HG02938 (cell line): ENCODE results near the gene CCDC30.
"Not testable (repeated sequence)": the region's sequence is repeated elsewhere in the genome, so short reads cannot be mapped to it uniquely, and the experiment has no call there.

ENCODE experiments used
- ATAC-seq: cut with Tn5 transposase; IDR thresholded peaks from one replicate; pipeline ENCODE4 v1.9.1; 2021; ENCODE audit warnings: mild to moderate bottlenecking, moderate library complexity; ENCODE audit not compliant: unreplicated experiment

CCDC30 gene

DNA sequence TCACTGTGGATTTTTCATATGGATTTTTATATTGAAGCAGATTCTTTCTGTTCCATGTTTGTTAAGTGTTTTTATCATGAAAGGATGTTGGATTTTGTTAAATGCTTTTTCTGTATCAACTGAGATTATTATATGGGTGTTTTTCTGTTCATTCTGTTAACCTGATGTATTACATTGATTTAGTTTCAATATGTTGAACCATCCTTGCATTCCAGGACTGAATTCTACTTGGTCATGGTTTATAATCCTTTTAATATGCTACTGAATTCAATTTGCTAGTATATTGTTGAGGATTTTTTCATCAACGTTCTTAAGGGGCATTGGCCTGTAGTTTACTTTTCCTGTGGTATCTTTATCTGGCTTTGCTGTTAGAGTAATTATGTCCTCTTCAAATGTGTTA, 55.8 kb downstream of the CCDC30 start:
- ATAC-seq = no peak

- ATAC-seq = no peak
Measured at GRCh38 chr1:42523171-42523570, 60.1 kb downstream of the CCDC30 start.

GRCh38 chr1:42524330-42524729, 61.2 kb downstream of the CCDC30 start:
- ATAC-seq = no peak

- ATAC-seq = no peak
Measured at GRCh38 chr1:42529724-42530181, 66.7 kb downstream of the CCDC30 start.

- no peak for ATAC-seq
Measured at GRCh38 chr1:42531043-42531442, 68.0 kb downstream of the CCDC30 start.

DNA sequence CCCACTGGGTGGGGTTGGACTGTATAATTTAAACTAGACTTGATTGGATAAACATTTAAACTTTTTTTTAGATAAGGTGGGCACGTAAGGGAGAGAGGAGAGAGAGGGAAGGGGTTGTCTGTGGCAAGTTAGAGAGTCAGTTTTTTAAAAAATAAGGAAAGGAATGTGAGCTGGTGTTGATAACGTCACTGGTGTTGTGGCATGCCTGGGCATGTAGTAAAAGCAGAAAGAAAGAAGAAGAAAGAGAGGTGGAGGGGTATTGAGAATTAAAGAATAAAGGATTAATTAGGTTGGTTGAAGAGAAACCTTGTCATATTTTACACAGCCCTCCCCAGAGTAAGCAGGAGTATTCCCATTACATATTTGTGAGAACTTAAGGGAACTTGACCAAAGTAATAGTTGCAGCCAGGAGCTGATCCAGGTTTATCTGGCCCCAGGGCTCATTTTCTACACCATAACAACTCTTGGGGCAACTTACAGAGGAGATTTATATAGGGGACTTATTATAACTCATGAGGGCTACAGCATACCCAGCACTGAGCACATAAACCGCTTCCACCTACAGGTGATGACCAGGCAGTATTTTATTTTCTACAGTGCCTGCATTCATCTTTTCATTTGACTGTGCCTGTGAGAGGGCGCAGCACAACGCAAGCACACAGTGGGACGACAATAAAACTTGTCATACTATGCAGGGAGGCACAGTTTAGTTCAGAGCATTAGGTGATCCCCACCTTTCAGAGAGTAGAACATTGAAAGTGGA, 70.2 kb downstream of the CCDC30 start:
- ATAC-seq = no peak

DNA sequence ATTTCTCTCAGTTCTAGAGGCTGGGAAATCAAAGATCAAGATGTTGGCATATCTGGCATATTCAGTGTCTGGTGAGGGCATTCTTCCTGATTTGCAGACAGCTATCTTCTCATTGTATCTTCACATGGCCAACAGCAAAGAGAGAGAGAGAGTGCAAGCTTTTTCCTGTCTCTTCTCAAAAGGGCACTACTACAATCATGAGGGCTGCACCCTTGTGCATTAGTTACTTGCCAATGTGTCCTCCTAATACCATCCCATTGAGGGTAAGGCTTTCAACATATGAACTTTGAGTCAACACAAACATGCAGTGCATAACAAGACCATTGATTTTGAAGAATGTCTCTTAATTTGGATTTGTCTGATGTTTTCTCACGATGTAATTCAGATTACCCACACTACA, 78.0 kb downstream of the CCDC30 start:
- ATAC-seq = no peak

DNA sequence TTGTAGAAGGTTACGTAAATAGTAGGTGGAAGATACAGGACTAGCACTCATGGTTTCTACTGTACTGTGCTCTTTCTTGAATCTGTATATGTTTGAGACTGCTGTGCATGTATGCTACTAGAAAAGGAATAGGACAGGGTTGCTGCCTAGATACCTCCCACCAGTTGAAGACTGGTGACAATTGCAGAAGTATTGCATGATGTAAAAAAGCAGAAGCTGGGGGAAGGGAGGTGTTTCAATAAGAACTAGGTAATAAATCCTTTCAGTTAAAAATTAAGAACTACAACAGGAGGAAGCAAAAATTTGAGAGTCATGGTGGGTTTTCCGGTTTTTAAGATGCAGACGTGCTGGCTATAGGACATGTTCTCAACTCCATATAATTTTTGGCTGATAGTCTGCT, 88.1 kb downstream of the CCDC30 start:
- no peak for ATAC-seq

DNA sequence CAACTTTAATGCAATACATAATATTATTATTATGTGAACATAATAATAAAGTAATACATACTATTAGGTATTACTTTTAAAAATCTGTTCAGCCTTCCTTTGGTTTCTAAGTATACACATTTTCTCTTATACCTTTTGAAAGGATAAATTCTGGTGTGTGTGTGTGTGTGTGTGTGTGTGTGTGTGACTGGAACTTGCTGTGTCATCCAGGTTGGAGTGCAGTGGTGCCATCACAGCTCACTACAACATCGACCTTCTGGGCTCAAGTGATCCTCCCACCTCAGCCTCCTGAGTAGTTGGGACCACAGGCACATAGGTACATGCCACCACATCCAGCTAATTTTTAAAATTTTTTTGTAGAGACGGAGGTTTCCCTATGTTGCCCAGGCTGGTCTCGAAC, 88.5 kb downstream of the CCDC30 start:
- ATAC-seq = no peak

DNA sequence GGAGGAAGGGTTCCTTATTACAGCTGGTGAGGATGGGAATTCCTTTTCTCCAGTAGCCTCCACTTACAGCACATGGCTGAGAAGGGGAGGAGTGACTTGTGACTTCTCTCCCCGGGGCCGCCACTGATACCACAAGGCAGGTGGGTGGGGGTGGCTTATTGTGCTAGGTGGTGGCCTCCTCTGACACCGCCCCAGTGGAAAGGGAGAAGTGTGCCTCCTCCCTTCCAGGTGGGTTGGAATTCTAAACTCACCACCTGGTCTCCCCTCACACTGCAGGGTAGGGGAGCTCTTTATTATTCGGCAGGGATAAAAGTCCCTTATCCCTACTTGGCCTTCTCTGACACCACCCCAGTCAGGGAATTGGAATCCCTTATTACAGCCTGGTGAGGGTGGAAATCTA, 89.5 kb downstream of the CCDC30 start:
- no peak for ATAC-seq

DNA sequence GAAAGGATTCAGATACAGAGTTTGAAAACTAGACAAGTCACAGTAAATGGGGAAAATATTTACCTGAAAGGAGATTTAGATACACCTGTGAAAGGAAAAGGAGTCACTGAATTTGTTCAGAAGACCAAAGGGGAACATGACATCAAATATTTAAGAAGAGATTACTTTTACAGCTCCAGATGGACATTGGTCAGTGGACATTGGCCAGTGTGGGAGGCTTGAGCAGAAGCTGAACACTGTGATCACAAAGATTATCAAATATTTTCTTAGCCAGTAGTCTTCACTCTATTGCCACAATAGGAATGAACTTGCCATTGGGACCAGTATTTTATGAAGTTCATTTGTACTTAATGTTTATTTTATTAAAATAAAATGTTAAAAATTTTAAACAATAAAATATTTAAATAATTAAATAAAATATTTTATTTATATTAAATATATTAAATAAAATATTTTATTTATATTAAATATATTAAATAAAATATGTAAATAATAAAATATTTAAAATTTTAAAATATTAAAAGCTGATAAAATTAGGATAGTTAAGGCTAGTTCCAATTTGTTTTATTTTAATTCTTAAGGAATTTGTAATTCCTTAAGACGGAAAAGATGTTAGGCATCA, 94.3 kb downstream of the CCDC30 start:
- no peak for ATAC-seq

GRCh38 chr1:42567038-42567437, 104.0 kb downstream of the CCDC30 start:
- no peak for ATAC-seq

DNA sequence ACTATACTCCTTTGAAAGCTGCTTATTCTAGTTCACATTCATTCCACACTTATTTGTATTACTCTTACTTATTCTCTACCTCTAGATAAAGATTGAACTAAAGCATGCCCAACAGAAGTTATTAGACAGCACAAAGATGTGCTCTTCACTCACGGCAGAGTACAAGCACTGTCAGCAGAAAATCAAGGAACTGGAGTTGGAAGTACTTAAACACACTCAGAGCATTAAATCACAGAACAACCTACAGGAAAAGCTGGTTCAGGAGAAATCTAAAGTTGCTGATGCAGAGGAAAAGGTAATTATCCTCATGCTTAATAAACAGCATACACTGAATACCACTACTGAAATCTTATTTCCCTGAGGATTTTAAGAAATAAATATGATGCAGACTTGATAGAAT, 113.8 kb downstream of the CCDC30 start:
- no peak for ATAC-seq

- ATAC-seq = no peak
Measured at GRCh38 chr1:42586016-42586415, 122.9 kb downstream of the CCDC30 start.

DNA sequence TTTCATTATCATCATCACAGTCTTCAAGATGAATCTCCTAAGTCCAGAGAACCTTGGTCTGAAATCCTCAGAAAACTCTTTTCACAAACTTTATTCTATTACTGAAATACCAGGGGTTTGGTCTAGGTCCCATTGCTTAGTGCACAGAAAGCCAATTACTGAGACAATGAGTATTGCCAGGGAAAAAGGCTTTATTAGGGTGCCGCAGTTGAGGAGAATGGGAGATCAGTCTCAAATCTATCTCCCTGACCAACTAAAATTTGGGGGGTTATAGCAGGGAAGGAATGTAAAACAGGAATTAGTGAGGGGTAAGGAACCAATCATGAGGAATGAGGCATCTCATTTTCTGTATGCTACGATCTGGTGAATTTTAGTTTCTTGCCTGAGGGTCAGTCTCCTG, 124.7 kb downstream of the CCDC30 start:
- no peak for ATAC-seq

DNA sequence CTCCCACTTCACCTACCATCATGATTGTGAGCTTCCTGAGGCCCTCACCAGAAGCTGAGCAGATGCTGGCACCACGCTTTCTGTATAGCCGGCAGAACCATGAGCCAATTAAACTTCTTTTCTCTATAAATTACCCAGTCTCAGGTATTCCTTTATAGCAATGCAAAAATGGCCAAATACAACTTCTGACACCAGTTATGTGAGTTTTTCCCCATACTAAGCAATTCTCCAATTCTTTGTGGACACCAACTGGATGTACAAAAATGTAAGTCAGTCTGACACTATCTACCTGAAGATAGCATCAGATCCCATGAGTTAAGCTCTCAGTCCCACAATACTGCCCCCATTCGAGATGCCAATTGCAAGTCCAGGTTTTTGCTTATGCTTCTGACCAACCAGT, 129.7 kb downstream of the CCDC30 start:
- ATAC-seq = no peak

- no peak for ATAC-seq
Measured at GRCh38 chr1:42593486-42594100, 130.5 kb downstream of the CCDC30 start.

GRCh38 chr1:42601472-42601871, 138.4 kb downstream of the CCDC30 start:
- ATAC-seq = no peak

DNA sequence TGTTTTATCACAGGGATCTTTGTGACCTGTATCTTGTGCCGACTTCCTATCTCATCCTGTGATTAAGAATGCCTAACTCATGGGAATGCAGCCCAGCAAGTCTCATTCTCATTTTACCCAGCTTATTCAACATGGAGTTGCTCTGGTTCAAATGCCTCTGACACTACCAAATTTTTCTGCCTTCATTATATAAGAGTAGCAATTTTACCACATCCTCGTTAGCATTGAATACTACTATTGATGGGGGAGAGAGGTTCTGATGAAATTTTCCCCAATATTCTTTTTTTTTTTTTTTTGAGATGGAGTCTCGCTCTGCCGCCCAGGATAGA, 150.7 kb downstream of the CCDC30 start:
- ATAC-seq = no peak

DNA sequence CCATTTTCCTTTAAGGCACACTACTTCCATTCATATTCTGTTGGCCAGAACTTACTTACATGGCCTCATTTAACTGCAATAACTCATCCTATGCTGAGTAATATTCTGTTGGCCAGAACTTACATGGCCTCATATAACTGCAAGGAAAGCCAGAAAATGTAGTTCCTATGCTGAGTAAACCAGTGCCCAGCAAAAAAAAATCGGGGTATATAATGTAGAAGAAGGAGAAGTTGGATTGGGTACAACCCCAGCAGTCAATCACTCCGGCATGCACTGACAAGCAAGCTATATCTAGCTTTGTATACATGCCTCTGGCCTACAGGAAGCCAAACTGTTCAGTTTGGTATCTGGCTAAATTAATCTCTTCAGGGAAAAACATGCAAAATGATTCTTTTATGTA, 155.8 kb downstream of the CCDC30 start:
- no peak for ATAC-seq

GRCh38 chr1:42620307-42620706, 157.2 kb downstream of the CCDC30 start:
- no peak for ATAC-seq

GRCh38 chr1:42621180-42621579, 158.1 kb downstream of the CCDC30 start:
- ATAC-seq = not testable (repeated sequence)
